Measurements from ENCODE around the gene CC2D1B.

The CC2D1B gene

GRCh38 chr1:52364235-52364839 lies 1.7 kb downstream of the CC2D1B start:
- no peak for DNase-seq (ENCODE audit: low read depth, low spot score)

DNA sequence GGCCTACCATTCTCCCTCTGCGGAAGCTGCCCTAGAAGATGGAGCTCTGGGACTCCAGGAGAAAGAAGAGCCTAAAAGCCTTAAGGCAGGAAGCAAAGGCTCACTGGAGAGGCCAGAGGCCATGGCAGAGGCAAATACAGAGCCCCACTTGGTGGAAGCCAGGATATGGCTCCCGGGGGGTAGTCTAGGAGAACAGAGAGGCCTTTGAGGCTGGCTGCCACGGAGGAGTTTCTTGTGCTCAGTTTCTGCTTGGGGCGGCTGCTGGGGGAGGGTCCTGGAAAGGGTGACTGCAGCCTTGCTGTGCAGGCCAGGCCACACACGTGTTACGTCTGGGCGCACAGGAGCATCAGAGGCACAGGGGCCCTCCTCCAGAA lies 5.4 kb downstream of the CC2D1B start:
- H3K27ac ChIP-seq: no peak overlapping the region
- DNase-seq (ENCODE audit: low read depth, low spot score): no peak

More at GRCh38 chr1:52364235-52364839, 1.7 kb downstream of the CC2D1B start:
- H3K27ac ChIP-seq: peak overlapping the region; percentile 94

DNA sequence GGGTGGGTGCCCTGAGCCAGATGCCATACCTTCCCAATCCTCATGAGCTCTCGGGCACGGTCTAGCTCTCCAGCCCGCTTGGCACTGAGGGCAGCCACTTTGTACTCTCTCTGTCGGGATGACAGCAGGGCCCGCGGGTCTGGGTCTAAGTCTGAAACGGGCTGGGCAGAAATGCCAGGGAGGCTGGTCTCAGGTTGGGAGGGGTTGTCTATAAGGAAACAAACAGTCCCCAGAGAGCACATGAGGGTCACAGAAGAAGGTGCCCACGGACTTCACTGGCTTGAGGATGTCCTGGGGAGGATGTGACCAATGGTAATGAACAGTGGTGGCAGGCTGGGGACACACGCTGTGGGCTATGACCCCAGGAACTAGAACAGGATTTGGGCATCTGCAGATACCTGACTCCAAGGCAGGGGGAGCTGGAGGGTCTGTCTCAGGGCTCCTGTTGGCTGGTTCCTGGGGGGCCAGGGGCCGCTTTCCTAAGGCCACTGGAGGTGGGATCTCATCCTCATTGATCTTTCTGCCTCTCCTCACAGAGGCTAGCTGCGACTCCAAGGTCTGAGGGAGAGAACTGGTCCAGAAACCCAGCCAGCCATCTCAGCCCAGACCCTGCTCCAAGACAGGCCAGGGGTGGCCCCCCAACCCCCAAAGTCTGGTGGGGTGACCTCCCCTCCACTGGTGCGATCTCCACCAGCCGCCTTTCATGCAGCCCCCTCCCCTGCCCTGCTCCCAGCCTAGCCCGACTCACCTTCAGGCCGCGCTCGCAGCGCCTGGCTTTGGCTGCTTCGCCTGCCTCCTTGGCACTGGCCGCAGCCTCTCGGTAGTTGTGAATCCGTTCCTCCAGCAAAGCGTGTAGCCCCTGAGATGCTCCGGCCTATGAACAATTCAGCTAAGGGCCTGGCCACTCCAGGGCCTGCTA lies 6.1 kb downstream of the CC2D1B start:
- DNase-seq (ENCODE audit: low read depth, low spot score): no peak
- H3K27ac ChIP-seq: no peak overlapping the region

GRCh38 chr1:52358851-52359497 lies 7.0 kb downstream of the CC2D1B start:
- DNase-seq (ENCODE audit: low read depth, low spot score): no peak

DNA sequence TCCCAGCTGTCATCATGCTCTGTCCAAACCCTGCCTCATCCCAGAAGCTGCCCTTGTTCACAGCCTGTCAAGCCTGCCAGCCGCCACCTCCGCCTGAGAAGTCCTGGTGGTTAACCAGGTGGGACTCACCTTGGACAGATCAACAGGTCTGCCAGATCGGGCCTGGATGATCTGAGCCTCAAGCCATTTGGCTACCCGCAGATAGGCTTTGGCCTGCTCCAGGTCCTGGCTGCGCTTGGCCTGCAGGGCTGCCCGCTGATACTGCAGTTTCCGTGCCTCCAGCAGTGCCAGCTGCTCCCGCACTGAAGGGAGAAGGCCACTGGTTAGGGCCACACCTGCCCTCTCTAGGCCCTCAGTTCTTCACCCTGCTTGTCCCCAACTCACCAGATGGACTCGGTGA lies 8.6 kb downstream of the CC2D1B start:
- no peak overlapping the region for H3K27ac ChIP-seq
- DNase-seq (ENCODE audit: low read depth, low spot score): no peak

More at GRCh38 chr1:52358851-52359497, 7.0 kb downstream of the CC2D1B start:
- H3K27ac ChIP-seq: no peak overlapping the region

DNA sequence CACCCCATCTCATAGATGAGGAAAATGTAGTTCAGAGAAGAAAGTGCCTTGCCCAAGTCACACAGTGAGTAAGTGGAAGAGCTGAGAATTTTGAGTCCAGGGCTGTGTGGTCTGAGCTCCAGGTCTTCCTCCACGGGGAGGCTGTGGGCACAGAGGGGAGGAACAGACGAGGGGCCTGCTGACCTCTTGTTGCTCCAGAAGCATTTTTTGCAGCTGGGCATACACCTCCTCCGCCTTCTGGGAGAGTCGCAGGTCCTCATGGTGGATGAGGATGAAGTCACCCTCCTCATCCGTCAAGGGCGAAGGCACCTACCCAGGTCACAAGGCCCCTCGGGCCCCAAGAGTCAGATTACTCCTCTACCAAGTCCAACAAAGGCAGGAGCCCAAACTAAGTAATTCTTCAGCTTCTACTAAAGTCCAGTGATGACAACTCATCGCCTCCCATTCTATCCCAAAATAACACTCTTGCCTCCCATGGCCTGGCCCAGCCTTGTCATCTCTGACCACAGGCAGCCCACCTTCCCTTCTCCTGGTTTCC lies 9.1 kb downstream of the CC2D1B start:
- DNase-seq (ENCODE audit: low read depth, low spot score): no peak
- no peak overlapping the region for H3K27ac ChIP-seq

- no peak for DNase-seq (ENCODE audit: low read depth, low spot score)
Observed at GRCh38 chr1:52355847-52356505, 10.0 kb downstream of the CC2D1B start.

DNA sequence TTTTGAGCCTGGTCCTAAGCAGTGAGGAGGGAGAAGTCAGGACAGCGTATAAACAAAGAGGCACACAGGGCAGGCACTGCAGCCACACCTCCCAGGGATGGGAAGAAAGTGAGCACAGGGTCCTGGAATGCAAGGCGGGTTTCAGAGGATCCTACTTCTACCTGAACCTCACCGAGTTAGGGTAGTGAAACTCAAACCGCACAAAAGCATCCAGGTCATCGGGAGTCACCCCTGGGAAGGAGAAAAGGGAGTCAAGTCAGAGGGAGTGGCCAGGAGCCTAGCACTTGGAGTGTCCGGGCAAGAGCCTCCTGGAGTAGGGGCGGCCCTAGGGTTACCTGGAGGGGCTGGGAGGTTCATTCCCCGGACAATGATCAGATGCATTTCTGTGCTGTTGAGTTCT lies 10.6 kb downstream of the CC2D1B start:
- DNase-seq (ENCODE audit: low read depth, low spot score): no peak
- H3K27ac ChIP-seq: no peak overlapping the region

More at GRCh38 chr1:52355847-52356505, 10.0 kb downstream of the CC2D1B start:
- no peak overlapping the region for H3K27ac ChIP-seq

DNA sequence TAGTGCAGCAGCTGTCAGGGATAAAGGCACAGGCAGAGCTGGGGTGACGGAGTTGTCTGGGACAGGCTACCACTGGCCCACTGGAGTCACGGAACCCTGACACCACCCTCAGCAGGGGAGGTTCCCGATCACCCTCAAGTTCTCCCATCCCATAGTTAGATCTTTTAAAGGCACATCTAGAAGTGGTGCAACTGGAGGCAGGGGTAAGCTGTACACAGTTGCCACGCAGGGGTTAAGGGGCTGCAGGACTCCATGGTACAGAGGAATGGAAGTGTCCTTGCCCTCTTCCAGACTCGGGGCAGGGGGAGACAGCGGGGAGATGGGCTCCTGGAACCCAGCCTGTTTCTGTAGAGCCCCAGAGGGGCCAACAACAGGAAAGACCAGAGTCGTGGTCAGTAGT lies 13.3 kb downstream of the CC2D1B start:
- no peak for DNase-seq (ENCODE audit: low read depth, low spot score)
- H3K27ac ChIP-seq: no peak overlapping the region

- H3K27ac ChIP-seq: no peak overlapping the region
- DNase-seq (ENCODE audit: low read depth, low spot score): no peak
Observed at GRCh38 chr1:52348704-52349300, 17.2 kb downstream of the CC2D1B start.

GRCh38 chr1:52346653-52347052 lies 19.4 kb downstream of the CC2D1B start:
- no peak for DNase-seq (ENCODE audit: low read depth, low spot score)
- no peak overlapping the region for H3K27ac ChIP-seq

- no peak overlapping the region for H3K27ac ChIP-seq
- DNase-seq (ENCODE audit: low read depth, low spot score): no peak
Observed at GRCh38 chr1:52345252-52345651, 20.8 kb downstream of the CC2D1B start.

GRCh38 chr1:52343979-52344378 lies 22.0 kb downstream of the CC2D1B start:
- DNase-seq (ENCODE audit: low read depth, low spot score): no peak
- no peak overlapping the region for H3K27ac ChIP-seq

DNA sequence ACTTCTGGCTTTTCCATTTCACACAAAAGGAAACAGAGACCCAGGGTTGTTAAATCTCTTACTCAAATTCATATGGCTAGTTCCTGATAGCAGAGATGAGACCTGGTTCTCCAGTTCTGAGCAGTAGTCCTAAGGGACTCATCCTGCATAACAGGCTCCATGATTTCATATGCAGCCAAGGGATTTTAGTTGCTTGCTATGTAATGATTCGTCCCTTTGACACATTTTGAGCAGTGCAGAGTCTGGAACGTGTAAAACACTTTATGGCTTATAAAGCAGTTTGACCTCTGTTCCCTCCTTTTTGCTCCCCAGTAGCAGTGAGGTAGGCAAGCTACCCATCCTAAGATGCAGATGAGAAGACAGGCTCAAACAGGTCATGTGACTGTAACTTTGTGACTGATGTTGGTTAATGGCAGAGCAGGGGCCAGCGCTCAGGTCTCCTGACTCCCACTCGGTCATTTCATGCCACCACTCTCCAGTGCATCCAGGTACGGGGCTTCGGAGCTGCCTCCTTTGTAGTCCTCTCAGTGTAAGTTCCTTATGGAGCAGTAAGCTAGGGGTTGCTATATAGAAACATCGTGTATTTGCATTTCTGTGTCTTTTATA lies 24.2 kb downstream of the CC2D1B start:
- DNase-seq (ENCODE audit: low read depth, low spot score): no peak
- H3K27ac ChIP-seq: no peak overlapping the region

GRCh38 chr1:52337439-52337838 lies 28.6 kb downstream of the CC2D1B start:
- H3K27ac ChIP-seq: no peak overlapping the region
- no peak for DNase-seq (ENCODE audit: low read depth, low spot score)

- no peak overlapping the region for H3K27ac ChIP-seq
Observed at GRCh38 chr1:52334906-52335528, 31.0 kb downstream of the CC2D1B start.

DNA sequence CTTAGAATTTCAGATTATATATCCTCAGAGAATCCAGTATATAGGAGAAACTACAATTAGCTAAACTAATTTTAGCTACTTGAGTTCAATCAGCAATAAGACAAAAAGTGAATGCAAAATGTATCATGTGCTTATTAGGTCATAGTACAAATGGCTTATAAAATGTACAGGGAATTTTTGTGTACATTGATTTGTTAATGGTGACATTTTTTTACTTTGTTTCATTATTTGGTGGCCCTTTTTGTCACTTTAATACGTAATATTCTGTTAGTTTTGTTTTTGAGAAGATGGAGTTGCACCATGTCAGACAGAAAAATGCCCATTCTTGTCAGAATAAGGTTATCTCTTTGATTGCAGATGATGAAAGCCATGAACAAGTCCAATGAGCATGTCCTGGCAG lies 33.6 kb downstream of the CC2D1B start:
- H3K27ac ChIP-seq: peak overlapping the region; percentile 2
- DNase-seq (ENCODE audit: low read depth, low spot score): no peak

More at GRCh38 chr1:52334906-52335528, 31.0 kb downstream of the CC2D1B start:
- no peak for DNase-seq (ENCODE audit: low read depth, low spot score)

DNA sequence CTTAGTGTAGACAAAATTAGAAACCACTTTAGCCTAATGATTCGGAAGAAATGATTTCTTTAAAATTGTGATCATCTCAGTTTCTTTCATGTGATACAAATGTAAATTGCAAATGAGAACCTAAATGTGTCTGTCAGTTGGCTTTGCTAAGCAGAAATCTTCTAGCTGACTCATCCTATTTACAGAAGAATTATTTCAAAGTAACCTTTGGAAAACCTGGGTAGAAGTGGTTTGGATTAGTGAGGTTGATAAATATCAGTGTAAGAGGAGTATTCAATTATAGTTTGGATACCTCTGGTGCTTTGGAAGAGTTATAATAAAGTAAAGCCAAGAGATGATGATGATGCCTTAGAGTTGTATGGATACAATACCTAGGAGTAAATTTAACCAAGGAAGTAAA lies 37.4 kb downstream of the CC2D1B start:
- DNase-seq (ENCODE audit: low read depth, low spot score): no peak
- no peak overlapping the region for H3K27ac ChIP-seq

DNA sequence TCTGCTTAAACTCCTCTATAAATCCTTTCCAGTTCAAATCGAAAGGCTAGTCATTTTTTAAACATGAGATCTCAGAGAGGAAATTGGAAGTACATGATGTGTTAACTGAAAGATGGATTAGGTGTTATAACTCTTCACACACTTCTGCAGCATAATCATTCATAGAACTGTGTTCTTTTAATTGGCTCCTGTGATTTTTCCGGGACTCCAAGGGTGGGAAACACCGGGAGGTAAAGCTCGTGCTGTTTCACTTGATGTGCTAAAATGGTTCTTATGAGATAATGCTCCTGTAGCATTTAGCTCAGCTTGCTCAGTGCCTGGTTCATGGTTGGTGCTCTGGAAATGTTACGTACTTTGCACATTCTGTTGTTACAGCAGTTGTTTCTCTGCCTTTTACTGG lies 40.2 kb downstream of the CC2D1B start:
- no peak overlapping the region for H3K27ac ChIP-seq
- no peak for DNase-seq (ENCODE audit: low read depth, low spot score)
